Measurements from ENCODE around the gene DCLK2.

Gene DCLK2

GRCh38 chr4:150049682-150050081 is 28.6 kb upstream of the DCLK2 start:
- Histone ChIP-seq H3K4me3 (ENCODE audit: low read depth in 1 of 2, low read length in 2 of 2) (no peak overlapping the region), H3K4me1 (ENCODE audit: control insufficient read depth in 1 of 2, insufficient read depth in 2 of 2, low read length in 2 of 2) (no peaks in the 10 kb centered on the region), H3K9me3 (ENCODE audit: control insufficient read depth in 1 of 2, low read length in 2 of 2) (no peaks in the 10 kb centered on the region), H3K27me3 (ENCODE audit: low read depth, low read length) (no peaks in the 10 kb centered on the region), H3K27ac (ENCODE audit: low read length) (no peak overlapping the region), H3K36me3 (ENCODE audit: control insufficient read depth in 1 of 2, insufficient read depth in 2 of 2, low read length in 2 of 2) (no peaks in the 10 kb centered on the region)

DNA sequence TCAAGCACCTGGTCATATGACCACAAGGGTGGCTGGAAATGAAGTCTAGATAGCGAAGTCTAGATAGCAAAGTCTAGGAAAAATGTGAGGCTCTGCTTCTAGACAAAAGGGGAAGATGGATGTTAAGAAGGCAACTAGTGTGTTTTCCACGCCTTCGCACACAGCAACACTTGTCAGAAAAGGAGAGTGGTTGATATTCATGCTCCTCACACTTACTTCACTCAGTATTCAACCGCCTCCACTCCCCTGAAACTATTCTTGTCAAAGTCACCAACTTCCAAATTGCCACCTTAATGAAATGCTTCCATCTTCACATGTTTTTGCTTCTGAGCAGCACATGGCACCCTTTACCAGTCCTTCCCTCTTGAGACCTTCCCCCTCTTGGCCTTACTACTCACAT is 27.7 kb upstream of the DCLK2 start:
- H3K9me3 ChIP-seq (ENCODE audit: control insufficient read depth in 1 of 2, low read length in 2 of 2): no peaks in the 10 kb centered on the region
- no peaks in the 10 kb centered on the region for H3K27me3 ChIP-seq (ENCODE audit: low read depth, low read length)
- no peaks in the 10 kb centered on the region for H3K36me3 ChIP-seq (ENCODE audit: control insufficient read depth in 1 of 2, insufficient read depth in 2 of 2, low read length in 2 of 2)
- no peak overlapping the region for H3K27ac ChIP-seq (ENCODE audit: low read length)
- H3K4me1 ChIP-seq (ENCODE audit: control insufficient read depth in 1 of 2, insufficient read depth in 2 of 2, low read length in 2 of 2): no peaks in the 10 kb centered on the region
- H3K4me3 ChIP-seq (ENCODE audit: low read depth in 1 of 2, low read length in 2 of 2): no peak overlapping the region

GRCh38 chr4:150051111-150051510 is 27.1 kb upstream of the DCLK2 start:
- H3K36me3 ChIP-seq (ENCODE audit: control insufficient read depth in 1 of 2, insufficient read depth in 2 of 2, low read length in 2 of 2): no peaks in the 10 kb centered on the region
- no peak overlapping the region for H3K4me3 ChIP-seq (ENCODE audit: low read depth in 1 of 2, low read length in 2 of 2)
- H3K4me1 ChIP-seq (ENCODE audit: control insufficient read depth in 1 of 2, insufficient read depth in 2 of 2, low read length in 2 of 2): no peaks in the 10 kb centered on the region
- no peaks in the 10 kb centered on the region for H3K27me3 ChIP-seq (ENCODE audit: low read depth, low read length)
- H3K27ac ChIP-seq (ENCODE audit: low read length): no peak overlapping the region
- no peaks in the 10 kb centered on the region for H3K9me3 ChIP-seq (ENCODE audit: control insufficient read depth in 1 of 2, low read length in 2 of 2)

- Histone ChIP-seq H3K4me1 (ENCODE audit: control insufficient read depth in 1 of 2, insufficient read depth in 2 of 2, low read length in 2 of 2) (peaks cover 0 to 4% of the 10 kb centered on the region in 2 donors), H3K9me3 (ENCODE audit: control insufficient read depth in 1 of 2, low read length in 2 of 2) (no peaks in the 10 kb centered on the region), H3K36me3 (ENCODE audit: control insufficient read depth in 1 of 2, insufficient read depth in 2 of 2, low read length in 2 of 2) (no peaks in the 10 kb centered on the region), H3K27me3 (ENCODE audit: low read depth, low read length) (no peaks in the 10 kb centered on the region), H3K27ac (ENCODE audit: low read length) (no peak overlapping the region), H3K4me3 (ENCODE audit: low read depth in 1 of 2, low read length in 2 of 2) (no peak overlapping the region)
Observed at GRCh38 chr4:150055467-150055866, 22.8 kb upstream of the DCLK2 start.

GRCh38 chr4:150056569-150056968 is 21.7 kb upstream of the DCLK2 start:
- Histone ChIP-seq H3K4me1 (ENCODE audit: control insufficient read depth in 1 of 2, insufficient read depth in 2 of 2, low read length in 2 of 2) (peaks cover 0 to 4% of the 10 kb centered on the region in 2 donors), H3K9me3 (ENCODE audit: control insufficient read depth in 1 of 2, low read length in 2 of 2) (no peaks in the 10 kb centered on the region)

DNA sequence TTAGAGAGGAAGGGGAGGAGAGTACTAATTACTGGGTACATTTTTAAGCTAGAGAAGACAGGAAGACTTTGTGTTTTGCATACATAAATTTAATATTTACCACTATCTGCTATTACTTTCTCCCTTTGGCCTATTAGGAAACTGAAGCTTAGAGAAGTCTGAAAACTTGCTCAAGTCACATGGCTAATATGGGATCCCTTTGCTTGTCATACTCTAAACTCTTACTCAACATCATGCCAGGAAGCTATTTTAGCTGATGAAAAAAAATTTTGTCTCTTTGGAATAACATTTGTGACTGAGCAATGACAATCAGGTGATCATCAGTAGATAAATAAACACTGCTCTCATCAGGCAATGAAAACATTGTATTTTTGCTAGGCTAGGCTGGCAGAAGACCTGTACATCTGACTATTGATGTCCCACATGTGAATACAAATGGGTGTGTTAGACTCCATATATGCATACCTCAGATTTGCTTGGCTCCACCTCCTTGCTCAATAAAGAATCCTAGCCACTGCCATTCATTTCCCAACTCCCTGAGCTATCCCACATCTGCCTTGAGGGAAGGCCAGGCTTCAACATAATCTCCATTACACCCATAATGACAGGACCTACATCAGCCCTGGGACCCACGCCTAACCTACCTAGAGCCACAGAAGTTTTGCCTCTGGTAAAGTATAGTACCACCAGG is 17.0 kb upstream of the DCLK2 start:
- Histone ChIP-seq H3K9me3 (ENCODE audit: control insufficient read depth in 1 of 2, low read length in 2 of 2) (no peaks in the 10 kb centered on the region), H3K27ac (ENCODE audit: low read length) (no peak overlapping the region), H3K4me3 (ENCODE audit: low read depth in 1 of 2, low read length in 2 of 2) (no peak overlapping the region), H3K27me3 (ENCODE audit: low read depth, low read length) (no peaks in the 10 kb centered on the region), H3K36me3 (ENCODE audit: control insufficient read depth in 1 of 2, insufficient read depth in 2 of 2, low read length in 2 of 2) (no peaks in the 10 kb centered on the region), H3K4me1 (ENCODE audit: control insufficient read depth in 1 of 2, insufficient read depth in 2 of 2, low read length in 2 of 2) (peaks cover 0 to 4% of the 10 kb centered on the region in 2 donors)

More at GRCh38 chr4:150056569-150056968, 21.7 kb upstream of the DCLK2 start:
- Histone ChIP-seq H3K4me3 (ENCODE audit: low read depth in 1 of 2, low read length in 2 of 2) (no peak overlapping the region), H3K27me3 (ENCODE audit: low read depth, low read length) (no peaks in the 10 kb centered on the region), H3K36me3 (ENCODE audit: control insufficient read depth in 1 of 2, insufficient read depth in 2 of 2, low read length in 2 of 2) (no peaks in the 10 kb centered on the region), H3K27ac (ENCODE audit: low read length) (no peak overlapping the region)

DNA sequence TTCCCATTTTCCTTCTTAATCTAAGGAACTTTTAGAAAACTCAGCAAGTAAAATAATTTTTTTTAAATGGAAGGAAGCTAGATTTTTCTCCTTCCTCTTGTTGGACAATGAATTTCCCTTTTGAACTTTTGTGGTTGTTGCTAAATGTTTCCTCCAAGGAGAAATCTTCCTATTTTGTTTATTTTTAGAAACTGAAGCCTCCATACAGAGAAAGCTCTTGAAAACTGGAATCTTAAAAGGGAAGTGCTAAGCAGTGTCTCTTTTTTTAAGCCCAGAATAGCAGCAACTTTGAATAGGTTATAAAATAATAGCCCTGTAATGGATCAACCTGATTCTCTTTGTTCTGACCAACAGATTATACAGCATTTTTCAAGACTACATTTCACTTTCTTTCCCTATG is 15.1 kb upstream of the DCLK2 start:
- Histone ChIP-seq H3K27ac (ENCODE audit: low read length) (no peak overlapping the region), H3K4me1 (ENCODE audit: control insufficient read depth in 1 of 2, insufficient read depth in 2 of 2, low read length in 2 of 2) (peaks cover 0 to 4% of the 10 kb centered on the region in 2 donors), H3K36me3 (ENCODE audit: control insufficient read depth in 1 of 2, insufficient read depth in 2 of 2, low read length in 2 of 2) (no peaks in the 10 kb centered on the region), H3K27me3 (ENCODE audit: low read depth, low read length) (no peaks in the 10 kb centered on the region), H3K9me3 (ENCODE audit: control insufficient read depth in 1 of 2, low read length in 2 of 2) (no peaks in the 10 kb centered on the region), H3K4me3 (ENCODE audit: low read depth in 1 of 2, low read length in 2 of 2) (no peak overlapping the region)

DNA sequence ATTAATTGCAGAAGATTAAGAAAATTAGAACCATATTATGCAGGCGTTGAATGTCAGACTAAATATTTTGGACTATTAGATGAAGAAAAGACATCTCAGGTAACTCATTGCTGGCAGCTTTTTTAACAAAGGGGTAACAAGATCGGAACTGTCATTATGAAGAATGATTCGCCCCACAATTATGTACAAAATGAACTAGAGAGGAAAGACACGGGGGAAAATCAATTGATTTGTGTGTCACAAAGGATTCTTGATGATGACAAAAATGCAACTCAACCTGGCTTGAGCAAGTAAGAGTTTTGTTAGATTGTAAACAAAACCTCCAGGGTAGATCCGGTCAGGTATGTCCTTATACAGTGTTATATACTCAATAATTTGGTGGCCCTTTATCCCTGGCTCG is 12.5 kb upstream of the DCLK2 start:
- Histone ChIP-seq H3K4me1 (ENCODE audit: control insufficient read depth in 1 of 2, insufficient read depth in 2 of 2, low read length in 2 of 2) (no peaks in the 10 kb centered on the region), H3K36me3 (ENCODE audit: control insufficient read depth in 1 of 2, insufficient read depth in 2 of 2, low read length in 2 of 2) (no peaks in the 10 kb centered on the region), H3K27me3 (ENCODE audit: low read depth, low read length) (no peaks in the 10 kb centered on the region), H3K27ac (ENCODE audit: low read length) (no peak overlapping the region), H3K4me3 (ENCODE audit: low read depth in 1 of 2, low read length in 2 of 2) (no peak overlapping the region), H3K9me3 (ENCODE audit: control insufficient read depth in 1 of 2, low read length in 2 of 2) (no peaks in the 10 kb centered on the region)

DNA sequence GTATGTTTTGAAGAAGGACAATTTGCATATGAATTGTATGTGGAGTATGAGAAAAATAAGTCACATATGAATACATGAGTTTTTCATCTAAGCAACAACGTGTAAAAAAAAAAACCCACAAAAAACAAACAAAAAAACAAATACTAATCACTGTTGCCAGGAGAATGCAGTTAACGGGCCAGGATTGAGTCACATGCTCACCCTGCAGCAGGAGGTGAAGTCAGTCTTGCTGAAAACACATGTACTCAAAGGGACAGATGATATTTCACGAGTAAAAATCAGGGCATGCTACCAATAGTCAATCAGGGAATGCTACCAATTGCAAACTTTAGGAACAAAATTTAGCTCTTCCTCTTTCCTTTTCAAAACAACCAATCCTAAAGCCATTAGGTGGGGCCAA is 10.4 kb upstream of the DCLK2 start:
- no peak overlapping the region for H3K4me3 ChIP-seq (ENCODE audit: low read depth in 1 of 2, low read length in 2 of 2)
- H3K9me3 ChIP-seq (ENCODE audit: control insufficient read depth in 1 of 2, low read length in 2 of 2): no peaks in the 10 kb centered on the region
- H3K27me3 ChIP-seq (ENCODE audit: low read depth, low read length): no peaks in the 10 kb centered on the region
- no peaks in the 10 kb centered on the region for H3K4me1 ChIP-seq (ENCODE audit: control insufficient read depth in 1 of 2, insufficient read depth in 2 of 2, low read length in 2 of 2)
- no peak overlapping the region for H3K27ac ChIP-seq (ENCODE audit: low read length)
- H3K36me3 ChIP-seq (ENCODE audit: control insufficient read depth in 1 of 2, insufficient read depth in 2 of 2, low read length in 2 of 2): no peaks in the 10 kb centered on the region

- H3K27ac ChIP-seq (ENCODE audit: low read length): no peak overlapping the region
- no peaks in the 10 kb centered on the region for H3K9me3 ChIP-seq (ENCODE audit: control insufficient read depth in 1 of 2, low read length in 2 of 2)
- H3K36me3 ChIP-seq (ENCODE audit: control insufficient read depth in 1 of 2, insufficient read depth in 2 of 2, low read length in 2 of 2): no peaks in the 10 kb centered on the region
- no peaks in the 10 kb centered on the region for H3K27me3 ChIP-seq (ENCODE audit: low read depth, low read length)
- no peaks in the 10 kb centered on the region for H3K4me1 ChIP-seq (ENCODE audit: control insufficient read depth in 1 of 2, insufficient read depth in 2 of 2, low read length in 2 of 2)
- no peak overlapping the region for H3K4me3 ChIP-seq (ENCODE audit: low read depth in 1 of 2, low read length in 2 of 2)
Observed at GRCh38 chr4:150068300-150068960, 9.8 kb upstream of the DCLK2 start.

GRCh38 chr4:150069353-150069752 is 8.9 kb upstream of the DCLK2 start:
- Histone ChIP-seq H3K36me3 (ENCODE audit: control insufficient read depth in 1 of 2, insufficient read depth in 2 of 2, low read length in 2 of 2) (no peaks in the 10 kb centered on the region), H3K27me3 (ENCODE audit: low read depth, low read length) (no peaks in the 10 kb centered on the region), H3K4me1 (ENCODE audit: control insufficient read depth in 1 of 2, insufficient read depth in 2 of 2, low read length in 2 of 2) (no peaks in the 10 kb centered on the region), H3K9me3 (ENCODE audit: control insufficient read depth in 1 of 2, low read length in 2 of 2) (no peaks in the 10 kb centered on the region), H3K27ac (ENCODE audit: low read length) (no peak overlapping the region), H3K4me3 (ENCODE audit: low read depth in 1 of 2, low read length in 2 of 2) (no peak overlapping the region)
